Erythroblast (primary cell): Measurements from ENCODE around the gene DYNC1I1.

ENCODE experiments used
- DNase-seq, 2 experiments: peaks; one replicate each; lab custom pipeline; 2025; lab: John Stamatoyannopoulos, UW
- GATA1 ChIP-seq: IDR thresholded peaks from 2 replicates; pipeline ENCODE4 v1.6.1; 2011; ENCODE audit warnings: low read depth, mild to moderate bottlenecking, control low read depth, low read length, moderate library complexity
- POLR2A ChIP-seq: IDR thresholded peaks from 2 replicates; pipeline ENCODE4 v1.6.1; 2011; ENCODE audit warnings: mild to moderate bottlenecking, low read length

DYNC1I1 gene

GRCh38 chr7:95997632-95998031, 225.3 kb downstream of the DYNC1I1 start:
- TF ChIP-seq POLR2A: no peak
- no peak for TF ChIP-seq GATA1
- DNase-seq: no peak

- DNase-seq: no peak
- TF ChIP-seq POLR2A (no peak), GATA1 (no peak)
Measured at GRCh38 chr7:95999481-95999880, 227.1 kb downstream of the DYNC1I1 start.

GRCh38 chr7:96004578-96004977, 232.2 kb downstream of the DYNC1I1 start:
- no peak for DNase-seq
- no peak for TF ChIP-seq GATA1
- TF ChIP-seq POLR2A: no peak

GRCh38 chr7:96005271-96005670, 232.9 kb downstream of the DYNC1I1 start:
- DNase-seq: no peak
- no peak for TF ChIP-seq POLR2A
- no peak for TF ChIP-seq GATA1

GRCh38 chr7:96009148-96009547, 236.8 kb downstream of the DYNC1I1 start:
- no peak for DNase-seq
- no peak for TF ChIP-seq POLR2A
- TF ChIP-seq GATA1: no peak

GRCh38 chr7:96013836-96014235, 241.5 kb downstream of the DYNC1I1 start:
- no peak for DNase-seq
- no peak for TF ChIP-seq GATA1
- no peak for TF ChIP-seq POLR2A

GRCh38 chr7:96014617-96015016, 242.3 kb downstream of the DYNC1I1 start:
- DNase-seq: no peak
- TF ChIP-seq POLR2A (no peak), GATA1 (no peak)

GRCh38 chr7:96016056-96016586, 243.8 kb downstream of the DYNC1I1 start:
- TF ChIP-seq GATA1 (no peak), POLR2A (no peak)
- DNase-seq: no peak

- no peak for DNase-seq
- TF ChIP-seq GATA1: no peak
- no peak for TF ChIP-seq POLR2A
Measured at GRCh38 chr7:96016735-96017134, 244.4 kb downstream of the DYNC1I1 start.

GRCh38 chr7:96017877-96018276, 245.5 kb downstream of the DYNC1I1 start:
- TF ChIP-seq GATA1 (no peak), POLR2A (no peak)
- no peak for DNase-seq

- TF ChIP-seq GATA1: no peak
- TF ChIP-seq POLR2A: no peak
- DNase-seq: no peak
Measured at GRCh38 chr7:96021568-96021967, 249.2 kb downstream of the DYNC1I1 start.

- no peak for DNase-seq
Measured at GRCh38 chr7:96023387-96023786, 251.0 kb downstream of the DYNC1I1 start.

GRCh38 chr7:96026010-96026409, 253.7 kb downstream of the DYNC1I1 start:
- no peak for DNase-seq
- TF ChIP-seq GATA1 (no peak), POLR2A (no peak)

More at GRCh38 chr7:96023387-96023786, 251.0 kb downstream of the DYNC1I1 start:
- no peak for TF ChIP-seq POLR2A
- TF ChIP-seq GATA1: no peak

- TF ChIP-seq POLR2A (no peak), GATA1 (no peak)
- DNase-seq: no peak
Measured at GRCh38 chr7:96026611-96027010, 254.3 kb downstream of the DYNC1I1 start.

- no peak for TF ChIP-seq GATA1
- no peak for TF ChIP-seq POLR2A
- no peak for DNase-seq
Measured at GRCh38 chr7:96028729-96029128, 256.4 kb downstream of the DYNC1I1 start.
